ENCODE results near the gene KRTAP9-1. TPM values are rescaled to one million over a fixed set of nuclear protein-coding genes. Genes with fewer than 3 reads are reported as not detected.

KRTAP9-1 gene
- polyA plus RNA-seq, 3 donors = not detected

DNA sequence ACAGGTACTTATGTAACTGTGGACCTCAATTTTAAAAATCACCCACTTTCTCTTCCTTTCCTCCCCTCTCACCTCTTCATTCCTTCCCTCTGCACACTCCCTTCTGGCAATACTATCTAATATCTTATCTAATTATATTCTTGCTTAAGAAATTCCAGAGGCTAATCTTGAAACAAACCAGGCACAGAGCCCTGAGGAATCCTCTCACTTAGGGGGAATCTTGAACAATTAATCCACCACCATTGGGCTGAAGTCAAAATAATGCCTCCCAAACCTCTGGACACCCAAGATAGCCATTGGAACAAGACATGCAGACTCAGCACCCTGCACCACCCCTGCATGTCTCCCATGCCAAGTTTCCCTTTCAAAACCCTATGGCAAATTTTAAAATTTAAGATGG, 48.3 kb upstream of the KRTAP9-1 start:
- Mint-ChIP-seq H3K4me1 (no peaks in the 10 kb centered on the region), H3K27ac (no peak overlapping the region), H3K4me3 (no peak overlapping the region), H3K36me3 (no peaks in the 10 kb centered on the region), H3K9me3 (peaks cover 26 to 46% (median 35%) of the 10 kb centered on the region in 7 donors), H3K27me3 (ENCODE audit: low read depth in 3 of 3) (peaks cover 0 to 2% (median 1%) of the 10 kb centered on the region in 3 donors)
- Histone ChIP-seq H2AFZ (ENCODE audit: insufficient read depth, low read depth, low read length, poor library complexity, severe bottlenecking) (no peak overlapping the region), H3K36me3 (replicated peaks in 1 of 2; ENCODE audit: control insufficient read depth in 1 of 2, insufficient read depth in 2 of 2, low read length in 2 of 2) (no peaks in the 10 kb centered on the region), H3K79me2 (ENCODE audit: insufficient read depth, low read length) (no peaks in the 10 kb centered on the region), H3K4me1 (ENCODE audit: control insufficient read depth in 1 of 2, insufficient read depth in 2 of 2, low read length in 2 of 2) (no peaks in the 10 kb centered on the region), H3K9me3 (replicated peaks in 1 of 2; ENCODE audit: control insufficient read depth in 1 of 2, insufficient read depth in 1 of 2, low read length in 2 of 2) (peaks cover 14 to 27% of the 10 kb centered on the region in 2 donors), H3K27ac (ENCODE audit: low read depth in 1 of 2, low read length in 2 of 2) (no peak overlapping the region), H3K27me3 (ENCODE audit: control insufficient read depth in 2 of 2, insufficient read depth in 2 of 2, low read length in 2 of 2) (no peaks in the 10 kb centered on the region), H3K9ac (ENCODE audit: insufficient read depth, low read length, poor library complexity, severe bottlenecking) (no peak overlapping the region), H3K4me2 (replicated peaks; ENCODE audit: extremely low read depth, low read length, poor library complexity, severe bottlenecking) (no peak overlapping the region), H4K20me1 (ENCODE audit: insufficient read depth, low read length) (no peaks in the 10 kb centered on the region), H3K4me3 (replicated peaks in 1 of 3; ENCODE audit: low read depth in 2 of 3, low read length in 3 of 3) (no peak overlapping the region)
- TF ChIP-seq, protein P1, sequence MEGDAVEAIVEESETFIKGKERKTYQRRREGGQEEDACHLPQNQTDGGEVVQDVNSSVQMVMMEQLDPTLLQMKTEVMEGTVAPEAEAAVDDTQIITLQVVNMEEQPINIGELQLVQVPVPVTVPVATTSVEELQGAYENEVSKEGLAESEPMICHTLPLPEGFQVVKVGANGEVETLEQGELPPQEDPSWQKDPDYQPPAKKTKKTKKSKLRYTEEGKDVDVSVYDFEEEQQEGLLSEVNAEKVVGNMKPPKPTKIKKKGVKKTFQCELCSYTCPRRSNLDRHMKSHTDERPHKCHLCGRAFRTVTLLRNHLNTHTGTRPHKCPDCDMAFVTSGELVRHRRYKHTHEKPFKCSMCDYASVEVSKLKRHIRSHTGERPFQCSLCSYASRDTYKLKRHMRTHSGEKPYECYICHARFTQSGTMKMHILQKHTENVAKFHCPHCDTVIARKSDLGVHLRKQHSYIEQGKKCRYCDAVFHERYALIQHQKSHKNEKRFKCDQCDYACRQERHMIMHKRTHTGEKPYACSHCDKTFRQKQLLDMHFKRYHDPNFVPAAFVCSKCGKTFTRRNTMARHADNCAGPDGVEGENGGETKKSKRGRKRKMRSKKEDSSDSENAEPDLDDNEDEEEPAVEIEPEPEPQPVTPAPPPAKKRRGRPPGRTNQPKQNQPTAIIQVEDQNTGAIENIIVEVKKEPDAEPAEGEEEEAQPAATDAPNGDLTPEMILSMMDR (IDR thresholded peaks at IDR 0.05) = no peak
- intact Hi-C loops (cut with micrococcal nuclease) = no loop called here
- DNase-seq = no peak

DNA sequence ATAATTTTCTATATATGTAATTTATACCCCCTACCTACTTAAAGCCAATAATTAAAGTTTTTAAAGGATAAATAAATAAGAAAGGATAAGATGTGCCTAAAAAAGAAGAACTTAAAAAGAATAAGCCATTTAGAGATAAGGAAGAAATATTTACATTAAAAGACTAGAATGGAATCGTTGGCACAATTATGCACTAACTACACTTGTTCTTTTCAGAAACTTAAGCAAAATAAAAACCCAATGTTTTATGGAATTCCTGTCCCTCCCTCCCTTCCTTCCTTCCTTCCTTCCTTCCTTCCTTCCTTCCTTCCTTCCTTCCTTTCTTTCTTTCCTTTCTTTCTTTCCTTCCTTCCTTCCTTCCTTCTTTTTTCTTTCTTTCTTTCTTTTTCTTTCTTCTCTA, 44.8 kb upstream of the KRTAP9-1 start:
- intact Hi-C loops (cut with micrococcal nuclease) = no loop called here
- Histone ChIP-seq H3K27me3 (ENCODE audit: control insufficient read depth in 2 of 2, insufficient read depth in 2 of 2, low read length in 2 of 2) (no peaks in the 10 kb centered on the region), H3K4me2 (replicated peaks; ENCODE audit: extremely low read depth, low read length, poor library complexity, severe bottlenecking) (no peak overlapping the region), H3K36me3 (replicated peaks in 1 of 2; ENCODE audit: control insufficient read depth in 1 of 2, insufficient read depth in 2 of 2, low read length in 2 of 2) (no peaks in the 10 kb centered on the region), H3K4me1 (ENCODE audit: control insufficient read depth in 1 of 2, insufficient read depth in 2 of 2, low read length in 2 of 2) (no peaks in the 10 kb centered on the region), H3K9me3 (replicated peaks in 1 of 2; ENCODE audit: control insufficient read depth in 1 of 2, insufficient read depth in 1 of 2, low read length in 2 of 2) (peaks cover 11 to 23% of the 10 kb centered on the region in 2 donors), H3K9ac (ENCODE audit: insufficient read depth, low read length, poor library complexity, severe bottlenecking) (no peak overlapping the region), H2AFZ (ENCODE audit: insufficient read depth, low read depth, low read length, poor library complexity, severe bottlenecking) (no peak overlapping the region), H3K79me2 (ENCODE audit: insufficient read depth, low read length) (no peaks in the 10 kb centered on the region), H4K20me1 (ENCODE audit: insufficient read depth, low read length) (no peaks in the 10 kb centered on the region), H3K4me3 (replicated peaks in 1 of 3; ENCODE audit: low read depth in 2 of 3, low read length in 3 of 3) (no peak overlapping the region), H3K27ac (ENCODE audit: low read depth in 1 of 2, low read length in 2 of 2) (no peak overlapping the region)
- H3K4me1 Mint-ChIP-seq = no peaks in the 10 kb centered on the region
- TF ChIP-seq, protein P1 (IDR thresholded peaks at IDR 0.05) = no peak
- H3K36me3 Mint-ChIP-seq = no peaks in the 10 kb centered on the region
- peaks cover 3 to 4% (median 3%) of the 10 kb centered on the region in 3 donors for H3K27me3 Mint-ChIP-seq (ENCODE audit: low read depth in 3 of 3)
- peaks cover 17 to 36% (median 29%) of the 10 kb centered on the region in 7 donors for H3K9me3 Mint-ChIP-seq
- H3K27ac Mint-ChIP-seq = no peak overlapping the region
- no peak for DNase-seq
- no CpG with 5 or more reads among the region's 1 CpG for WGBS (ENCODE audit: insufficient coverage)
- H3K4me3 Mint-ChIP-seq = no peak overlapping the region

Measured in CD14-positive monocyte (primary cell).